NOMO-1 treated with DMSO at 0.1 percent for 48 hours (cell line): ENCODE measurements around the gene DSG4.

Experiments used
- DNase-seq: peaks from one replicate; lab custom pipeline; 2025; ENCODE audit not compliant: unreplicated experiment; lab: John Stamatoyannopoulos, UW

DSG4 gene

DNA sequence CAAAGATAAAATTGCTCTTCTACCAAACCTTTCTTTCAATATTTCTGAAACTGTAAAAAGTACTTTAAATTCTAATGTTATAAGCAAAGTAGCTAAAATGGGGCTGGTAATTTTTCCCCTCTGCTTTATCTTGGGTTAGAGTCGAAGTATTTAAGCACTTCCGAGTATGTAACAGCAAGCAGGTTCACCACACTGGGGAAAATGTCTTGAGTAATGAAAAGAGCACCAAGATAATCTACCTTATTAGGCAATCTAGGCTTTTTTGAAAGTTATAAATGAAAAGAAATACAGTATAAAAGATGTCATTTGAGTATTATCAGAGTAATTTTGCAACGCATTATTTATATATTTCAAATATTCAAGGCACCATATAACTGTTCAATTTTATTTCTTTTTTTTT, 70.3 kb downstream of the DSG4 start:
- no peak for DNase-seq

DNA sequence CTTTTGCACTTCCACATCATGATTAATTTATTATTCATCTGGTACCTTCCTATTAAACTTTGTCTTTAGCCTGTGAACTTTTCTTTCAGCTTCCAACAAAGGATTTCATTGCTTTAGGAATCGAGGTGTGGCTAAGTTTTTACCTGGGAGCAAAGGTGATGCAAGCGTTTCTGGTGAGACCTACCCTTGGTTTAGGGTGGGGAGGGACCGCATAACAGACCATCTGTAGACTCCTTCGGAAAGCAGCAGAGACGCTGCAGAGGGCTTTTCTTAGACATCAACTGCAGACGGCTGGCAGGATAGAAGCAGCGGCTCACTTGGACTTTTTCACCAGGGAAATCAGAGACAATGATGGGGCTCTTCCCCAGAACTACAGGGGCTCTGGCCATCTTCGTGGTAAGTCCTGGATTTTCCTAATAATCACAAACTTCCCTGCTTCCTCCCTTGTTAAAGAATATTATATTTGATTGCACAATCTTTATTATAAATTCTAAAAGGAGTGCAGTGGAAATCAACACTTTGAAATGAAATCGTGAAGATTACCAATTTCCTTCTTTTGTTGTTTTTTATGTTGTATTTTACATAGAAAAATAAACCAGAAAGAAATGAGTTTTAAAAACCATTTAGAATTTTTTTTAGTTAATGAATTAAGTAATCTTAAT, 71.1 kb downstream of the DSG4 start, which contains the start of gene DSG3:
Gene DSG3 (plus strand): TSS at position 212 of the 662 bp plus-strand sequence. CDS start 137 bp downstream, at position 349.
- DNase-seq, result no peak

DNA sequence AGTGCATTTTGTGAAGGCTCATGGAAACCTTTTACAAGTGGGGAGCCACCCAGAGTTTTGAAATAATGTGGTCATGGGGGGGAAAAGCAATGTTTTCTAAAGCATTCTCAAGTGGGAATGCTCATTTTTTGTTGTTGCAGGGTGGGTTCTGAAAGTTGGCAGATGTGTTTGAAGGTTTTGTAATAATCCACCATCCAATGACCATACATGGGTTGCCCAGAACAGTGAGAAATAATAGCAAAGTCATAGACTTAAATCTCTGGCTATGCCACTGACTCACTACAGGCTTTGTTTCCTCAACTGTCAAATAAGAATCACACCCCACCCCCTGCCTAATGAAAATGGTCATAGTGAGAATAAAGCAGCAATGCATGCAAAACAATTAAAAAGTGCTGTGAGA, 73.8 kb downstream of the DSG4 start:
- no peak for DNase-seq

DNA sequence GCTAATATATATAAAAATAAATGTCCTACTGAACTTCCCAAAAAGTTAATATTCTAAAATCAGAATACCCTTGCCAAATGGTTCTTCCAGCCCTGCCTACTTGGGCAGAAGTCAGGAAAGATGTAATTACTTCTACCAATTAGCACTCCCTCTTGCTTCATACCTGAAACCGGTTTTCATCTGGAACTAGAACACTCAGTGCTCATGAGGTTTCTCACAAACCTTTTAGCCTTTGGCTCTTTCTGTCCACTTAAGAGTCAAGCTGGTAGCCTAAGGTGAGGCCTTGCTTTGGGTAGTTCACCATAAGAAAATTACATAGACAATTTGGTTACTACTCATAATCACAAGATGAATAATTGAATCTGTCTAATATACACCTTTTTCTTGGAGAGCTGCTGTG, 75.0 kb downstream of the DSG4 start:
- DNase-seq, result no peak

DNA sequence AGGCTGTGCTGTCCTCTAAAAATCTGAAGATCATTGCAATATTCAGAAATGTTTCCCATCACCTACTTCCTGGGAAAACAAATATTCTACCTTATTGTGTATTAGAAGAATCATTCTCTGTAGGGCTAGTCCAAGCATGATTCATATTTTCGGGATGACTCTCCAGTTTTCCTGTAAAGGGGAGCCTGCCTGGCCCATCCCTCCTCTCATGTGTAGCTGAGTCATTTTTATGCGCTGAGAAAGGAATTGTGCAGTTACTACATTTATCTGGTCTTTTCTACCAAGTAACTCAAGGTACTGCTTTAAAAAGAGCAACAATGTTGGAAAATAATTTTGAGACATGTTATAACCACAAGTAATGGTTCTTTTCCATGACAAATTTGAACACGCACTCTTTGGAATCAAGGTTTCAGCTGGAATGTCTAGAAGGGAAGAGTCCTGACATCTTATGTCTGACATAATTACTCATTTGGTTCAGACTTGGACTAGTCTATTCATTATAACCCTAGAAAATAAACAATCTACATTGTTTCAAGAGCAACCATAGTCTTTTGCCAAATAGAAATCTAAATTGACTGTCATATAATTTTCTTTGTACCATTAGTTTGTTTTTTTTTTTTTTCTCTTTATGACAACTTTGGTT, 77.6 kb downstream of the DSG4 start:
- DNase-seq, result no peak
